ENCODE data around the gene P2RY14.

Gene P2RY14

DNA sequence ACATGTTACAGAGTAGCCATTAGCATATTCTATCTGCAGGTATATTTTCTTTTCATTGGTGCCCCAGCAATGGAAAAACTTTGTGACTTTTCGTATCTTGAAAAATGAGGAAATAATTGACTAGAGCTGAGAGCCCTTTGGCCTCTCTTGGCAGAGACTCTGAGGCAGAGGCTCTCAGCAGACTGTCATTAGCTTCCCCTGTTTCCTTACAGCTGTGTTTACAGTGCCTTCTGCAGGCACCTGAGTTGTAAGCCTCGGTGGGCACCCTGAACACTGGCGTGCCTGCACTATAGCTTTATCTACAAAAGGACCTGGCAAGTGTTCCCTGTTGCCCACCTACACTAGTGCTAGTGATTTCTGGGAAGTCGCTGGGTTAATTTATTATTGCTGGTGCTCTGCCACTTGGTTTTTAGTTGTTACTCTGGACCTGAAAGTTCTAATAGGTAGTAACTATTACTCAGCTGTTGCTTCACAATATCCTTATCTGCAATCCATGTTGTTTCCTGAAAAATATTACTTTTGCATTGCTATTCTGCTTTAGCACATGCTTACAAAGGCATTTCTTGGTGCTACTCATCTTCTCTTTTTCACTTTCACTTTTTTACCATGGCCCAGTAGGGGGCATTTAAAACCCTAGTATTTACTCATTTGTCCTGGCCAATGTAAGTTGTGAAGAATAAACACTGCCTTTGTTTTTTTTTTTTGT is 67.5 kb downstream of the P2RY14 start:
- peak; percentile 46 for DNase-seq

DNA sequence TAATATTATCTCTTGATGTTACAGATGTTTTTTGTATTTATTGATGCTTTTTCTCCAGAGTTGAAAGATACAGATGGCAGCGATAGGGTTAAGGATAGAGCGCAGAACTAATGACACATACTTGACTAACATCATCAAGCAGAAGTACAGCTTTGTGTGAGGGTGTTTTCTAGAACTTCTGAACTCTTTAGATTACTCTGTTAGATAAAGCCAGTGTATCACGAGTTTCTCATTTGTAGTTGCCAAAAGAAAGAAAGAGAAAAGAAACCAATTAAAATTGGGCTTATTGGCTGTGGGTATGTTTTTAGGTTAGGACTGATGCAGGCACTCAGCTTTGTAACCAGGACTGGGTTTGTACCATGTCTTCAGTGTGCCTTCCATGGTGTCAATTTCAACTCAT is 68.7 kb downstream of the P2RY14 start:
- no peak for DNase-seq

- DNase-seq, result no peak
These were observed 72.1 kb downstream of the P2RY14 start for GRCh38 chr3:151206201-151206600.

DNA sequence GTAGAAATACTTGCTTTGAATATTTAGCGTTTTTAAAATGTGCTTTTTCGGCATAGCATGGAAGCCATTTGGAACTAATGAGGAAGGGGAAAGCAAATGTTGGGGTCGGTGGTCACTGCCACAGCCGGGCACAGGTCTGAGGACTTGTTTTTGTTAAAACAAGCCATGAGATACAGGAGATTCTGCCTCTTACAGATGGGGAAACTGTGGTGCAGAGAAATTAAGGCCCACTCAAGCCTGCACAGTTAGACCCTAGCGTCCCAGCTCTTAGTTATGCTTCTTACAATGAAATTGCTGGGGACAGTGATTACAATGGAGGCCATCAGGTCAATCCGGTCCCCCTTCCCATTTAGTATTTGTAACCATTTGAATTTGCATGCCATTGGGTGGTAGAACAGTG is 72.9 kb downstream of the P2RY14 start:
- no peak for DNase-seq

- DNase-seq, result no peak
These were observed 73.6 kb downstream of the P2RY14 start for GRCh38 chr3:151204530-151205402.

GRCh38 chr3:151203051-151203420 is 75.3 kb downstream of the P2RY14 start, which contains the start of gene GPR171:
Gene GPR171 (minus strand): TSS chr3:151203216. CDS start chr3:151199386, 3,830 bp downstream.
- DNase-seq, result no peak

GRCh38 chr3:151201051-151201730 is 77.2 kb downstream of the P2RY14 start:
- DNase-seq, result no peak

DNA sequence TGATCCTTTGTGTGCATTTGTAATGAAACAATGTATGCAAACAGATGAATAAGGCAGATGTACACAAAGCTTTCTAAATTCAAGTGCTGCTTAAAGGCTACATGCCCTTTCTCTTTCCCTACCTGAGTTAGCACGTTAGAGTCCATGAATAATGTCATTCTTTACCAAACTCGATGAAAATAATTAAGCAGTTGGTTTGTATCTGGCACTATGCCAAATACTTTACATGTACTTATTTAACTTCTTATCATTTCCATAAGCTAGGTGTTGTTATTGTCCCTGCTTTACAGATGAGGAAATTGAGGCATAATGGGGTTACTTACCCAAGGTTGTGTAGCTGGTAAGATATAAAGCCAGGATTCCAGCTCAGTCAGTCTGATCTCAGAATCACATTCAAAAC is 77.8 kb downstream of the P2RY14 start:
- DNase-seq, result no peak

DNA sequence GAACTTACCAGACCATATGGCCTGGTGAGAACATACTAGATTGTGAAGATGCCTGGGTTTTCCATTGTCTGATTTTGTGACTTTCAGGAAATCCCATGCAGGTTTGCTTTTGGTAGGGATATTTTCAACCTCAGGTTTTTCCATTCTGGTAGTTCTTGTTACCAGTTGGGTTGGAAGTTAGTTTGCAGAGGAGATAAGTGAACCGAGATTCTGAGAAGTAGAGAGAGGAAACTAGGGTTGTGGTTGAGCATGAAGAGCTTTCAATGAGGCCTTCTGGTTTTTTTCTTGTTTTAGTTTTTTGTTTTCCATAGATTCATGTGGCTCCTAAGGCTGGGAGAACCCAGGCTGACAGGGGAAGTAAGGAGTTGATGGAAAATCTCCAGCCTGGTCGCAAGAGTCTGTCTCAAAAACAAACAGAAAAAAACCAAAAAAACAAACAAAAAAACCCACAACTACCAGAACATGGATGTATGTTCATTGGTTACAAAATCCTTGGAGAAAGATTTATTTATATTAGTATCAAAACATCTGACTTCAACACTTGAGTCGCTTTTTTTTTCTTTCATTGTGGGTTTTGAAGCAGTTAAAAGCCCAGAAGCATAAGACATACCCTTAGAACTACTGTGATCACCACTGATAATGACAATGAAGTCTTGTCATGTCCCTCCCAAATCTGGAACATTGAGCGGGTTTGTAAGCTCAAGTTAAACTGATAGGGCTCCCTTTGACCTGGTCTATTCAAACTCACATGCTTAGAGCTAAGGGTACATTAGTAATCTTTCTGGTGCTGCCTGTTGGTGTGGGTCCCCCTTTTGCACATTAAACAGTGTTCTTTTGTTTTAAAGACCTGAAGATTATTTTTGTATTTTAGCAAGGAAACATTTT is 78.5 kb downstream of the P2RY14 start:
- DNase-seq, result no peak

- DNase-seq, result peak; percentile 54
These were observed 79.5 kb downstream of the P2RY14 start for GRCh38 chr3:151198849-151199248.

- DNase-seq, result peak; percentile 10
These were observed 80.2 kb downstream of the P2RY14 start for GRCh38 chr3:151197981-151198767.

GRCh38 chr3:151197228-151197627 is 81.1 kb downstream of the P2RY14 start:
- DNase-seq, result no peak

GRCh38 chr3:151196434-151196833 is 81.9 kb downstream of the P2RY14 start:
- no peak for DNase-seq

DNA sequence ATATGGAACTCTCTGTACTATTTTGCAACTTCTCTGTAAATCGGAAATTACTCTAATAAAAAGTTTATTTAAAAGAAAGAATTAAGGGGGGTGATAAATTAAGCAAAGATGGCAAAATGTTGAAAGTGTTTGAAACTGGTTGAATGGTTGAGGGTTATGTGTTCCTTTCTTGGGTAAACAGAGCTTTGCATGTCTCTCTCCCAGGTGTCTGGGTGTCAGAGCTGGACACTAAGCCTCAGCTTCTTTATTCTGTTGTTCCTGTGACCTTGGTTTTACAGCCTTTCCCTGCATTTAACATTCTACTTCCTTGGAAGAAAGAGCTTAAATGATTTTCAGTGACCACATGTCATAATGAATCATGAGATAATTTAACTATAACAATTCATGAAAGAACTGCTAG is 82.5 kb downstream of the P2RY14 start:
- DNase-seq, result no peak

- no peak for DNase-seq
These were observed 85.8 kb downstream of the P2RY14 start for GRCh38 chr3:151192545-151192944.

DNA sequence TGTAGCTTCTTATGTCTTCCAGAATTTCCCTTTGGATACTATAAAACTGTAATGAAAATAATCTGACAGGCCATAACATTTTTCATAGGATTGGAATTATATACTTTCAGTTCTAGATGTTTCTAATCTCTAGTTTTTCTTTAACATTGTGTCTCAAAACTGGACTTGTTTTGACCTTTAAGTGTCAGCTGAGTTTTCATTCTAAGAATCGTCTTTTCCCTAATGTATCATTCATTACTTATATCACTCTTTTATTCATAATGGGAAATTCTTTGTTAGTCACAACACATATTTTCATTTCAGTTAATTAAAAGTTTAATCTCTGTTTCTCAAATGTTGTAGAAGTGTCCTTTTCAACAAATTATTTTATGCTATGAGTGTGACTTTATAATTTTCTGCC is 87.2 kb downstream of the P2RY14 start:
- no peak for DNase-seq

- no peak for DNase-seq
These were observed 95.1 kb downstream of the P2RY14 start for GRCh38 chr3:151183265-151183671.

- DNase-seq, result no peak
These were observed 95.8 kb downstream of the P2RY14 start for GRCh38 chr3:151182349-151183079.

GRCh38 chr3:151178208-151178845 is 100.0 kb downstream of the P2RY14 start:
- DNase-seq, result peak; percentile 51

DNA sequence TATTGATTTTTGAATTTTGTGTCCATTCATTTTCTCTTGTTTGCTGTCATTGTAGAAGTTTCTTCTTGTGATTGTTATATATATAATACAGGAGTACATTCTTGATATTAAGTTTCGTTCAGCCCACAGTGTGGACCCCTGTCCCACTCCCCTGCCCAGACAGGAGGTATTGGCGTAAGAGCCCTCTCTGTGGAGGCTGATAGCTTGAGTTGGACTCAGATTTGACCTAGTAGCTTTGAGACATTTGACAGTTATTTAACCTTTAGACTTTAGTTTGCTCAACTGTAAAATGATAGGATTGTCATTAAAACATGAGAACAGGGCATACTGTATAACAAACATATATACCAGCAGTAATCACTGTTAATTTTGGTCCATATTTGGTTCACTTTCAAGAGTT is 102.4 kb downstream of the P2RY14 start:
- no peak for DNase-seq

DNA sequence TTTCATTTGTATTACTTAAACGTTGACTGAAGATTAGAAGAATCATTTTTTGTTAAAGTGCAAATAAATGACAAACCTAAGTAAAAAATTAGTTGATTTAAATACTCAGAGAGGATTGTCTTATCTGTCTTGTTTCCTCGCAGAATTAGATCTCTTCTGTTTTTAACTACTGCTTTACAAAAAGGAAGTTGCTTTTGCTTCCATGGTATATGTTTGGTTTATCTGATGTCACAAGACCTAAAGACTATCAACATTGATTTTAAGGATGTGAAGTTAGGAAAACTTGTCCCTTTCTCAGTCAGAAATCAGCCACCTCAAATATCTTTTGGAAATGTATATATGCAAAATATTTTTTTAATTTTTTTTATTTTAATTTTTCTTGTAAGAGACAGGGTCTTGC is 104.0 kb downstream of the P2RY14 start:
- no peak for DNase-seq

Measured in NCI-H146 (cell line).